Neuronal stem cell (in vitro differentiated cells): Measurements from ENCODE around the gene PSMB7.

ENCODE experiments used
- DNase-seq: peaks from one replicate; pipeline ENCODE4 v3.0.0-alpha.2; 2013; ENCODE audit warnings: low spot score
- H2AFZ ChIP-seq: one replicate; pipeline ENCODE4 v1.6.1; 2013; ENCODE audit warnings: mild to moderate bottlenecking, low read length, inconsistent platforms
- H2AK5ac ChIP-seq: 2 replicates; pipeline ENCODE4 v1.6.1; 2013; ENCODE audit warnings: low read depth, mild to moderate bottlenecking, inconsistent platforms, low read length, moderate library complexity, mixed read lengths
- H2BK120ac ChIP-seq: 2 replicates; pipeline ENCODE4 v1.6.1; 2013; ENCODE audit warnings: low read depth, mild to moderate bottlenecking, inconsistent platforms, low read length, moderate library complexity, mixed read lengths
- H2BK12ac ChIP-seq: one replicate; pipeline ENCODE4 v1.6.1; 2013; ENCODE audit warnings: low read length, inconsistent platforms
- H2BK15ac ChIP-seq: 2 replicates; pipeline ENCODE4 v1.6.1; 2013; ENCODE audit warnings: mild to moderate bottlenecking, low read length, inconsistent platforms, mixed read lengths
- H2BK5ac ChIP-seq: one replicate; pipeline ENCODE4 v1.6.1; 2013; ENCODE audit warnings: inconsistent platforms, mild to moderate bottlenecking, low read length, moderate library complexity
- H3K14ac ChIP-seq: one replicate; pipeline ENCODE4 v1.6.1; 2013; ENCODE audit warnings: low read length, inconsistent platforms
- H3K18ac ChIP-seq: 2 replicates; pipeline ENCODE4 v1.6.1; 2013; ENCODE audit warnings: low read length, inconsistent platforms
- H3K23ac ChIP-seq: 2 replicates; pipeline ENCODE4 v1.6.1; 2013; ENCODE audit warnings: low read depth, mild to moderate bottlenecking, mixed read lengths, low read length, inconsistent platforms; ENCODE audit not compliant: poor library complexity
- H3K27ac ChIP-seq: replicated peaks from 3 replicates; pipeline ENCODE4 v1.5.1; 2013; ENCODE audit warnings: low read length, inconsistent platforms
- H3K27me3 ChIP-seq, 3 experiments: 2 replicates each; pipeline ENCODE4 v1.6.1; 2013; ENCODE audit warnings: low read length in 3 of 3, mild to moderate bottlenecking in 2 of 3, inconsistent platforms in 1 of 3, low read depth in 1 of 3, mixed read lengths in 1 of 3, moderate library complexity in 1 of 3; ENCODE audit not compliant: control insufficient read depth in 3 of 3, insufficient read depth in 3 of 3
- H3K36me3 ChIP-seq, 2 donors: replicated peaks in 1 of 2; 2 replicates each; pipeline ENCODE4 v1.6.1; 2013; ENCODE audit warnings: low read length in 2 of 2; ENCODE audit not compliant: control insufficient read depth in 2 of 2, insufficient read depth in 2 of 2
- H3K4ac ChIP-seq: 2 replicates; pipeline ENCODE4 v1.6.1; 2013; ENCODE audit warnings: inconsistent platforms, mild to moderate bottlenecking, low read length, moderate library complexity
- H3K4me1 ChIP-seq, 2 donors: 1 replicate in 1 of 2; 2 replicates in 1 of 2; pipeline ENCODE4 v1.6.1; 2013; ENCODE audit warnings: low read length in 2 of 2, low read depth in 1 of 2; ENCODE audit not compliant: control insufficient read depth in 2 of 2, insufficient read depth in 1 of 2
- H3K4me2 ChIP-seq: one replicate; pipeline ENCODE4 v1.6.1; 2013; ENCODE audit warnings: mild to moderate bottlenecking, low read length, inconsistent platforms; ENCODE audit not compliant: insufficient read depth, poor library complexity, severe bottlenecking
- H3K4me3 ChIP-seq, 2 donors: 2 replicates each; pipeline ENCODE4 v1.5.1; 2013; ENCODE audit warnings: low read length in 2 of 2, mild to moderate bottlenecking in 2 of 2, inconsistent platforms in 1 of 2, moderate library complexity in 1 of 2
- H3K79me1 ChIP-seq: one replicate; pipeline ENCODE4 v1.6.1; 2013; ENCODE audit warnings: low read depth, mild to moderate bottlenecking, inconsistent platforms, low read length, moderate library complexity
- H3K9ac ChIP-seq: one replicate; pipeline ENCODE4 v1.6.1; 2013; ENCODE audit warnings: mild to moderate bottlenecking, low read depth, low read length, inconsistent platforms; ENCODE audit not compliant: poor library complexity
- H3K9me3 ChIP-seq, 2 donors: replicated peaks in 1 of 2; 2 replicates each; pipeline versions ENCODE3 to v1.6.1; 2013; ENCODE audit warnings: low read length in 2 of 2, mild to moderate bottlenecking in 2 of 2, inconsistent platforms in 1 of 2, low read depth in 1 of 2, mixed read lengths in 1 of 2, moderate library complexity in 1 of 2; ENCODE audit not compliant: control insufficient read depth in 2 of 2, insufficient read depth in 1 of 2
- H4K8ac ChIP-seq: one replicate; pipeline ENCODE4 v1.6.1; 2013; ENCODE audit warnings: low read depth, mild to moderate bottlenecking, inconsistent platforms, low read length, moderate library complexity
- H4K91ac ChIP-seq: one replicate; pipeline ENCODE4 v1.6.1; 2013; ENCODE audit warnings: low read length, low read depth, mild to moderate bottlenecking, inconsistent platforms; ENCODE audit not compliant: poor library complexity
- WGBS, 2 donors: extraction: QIAGEN DNeasy Blood & Tissue Kit; methylation state at CpG; one replicate each; pipeline ENCODE4 v1.1.7; 2013; ENCODE audit warnings: missing lambda C conversion rate in 2 of 2, mixed read lengths in 1 of 2; ENCODE audit not compliant: insufficient read length in 2 of 2, insufficient replicate concordance in 1 of 2; ENCODE audit errors: extremely low coverage in 2 of 2; 5-methylcytosine and 5-hydroxymethylcytosine counted together

Gene PSMB7

GRCh38 chr9:124376329-124376728 is 38.9 kb downstream of the PSMB7 start:
- DNase-seq: no peak
- Histone ChIP-seq H4K91ac (no peak overlapping the region), H2BK12ac (no peak overlapping the region), H3K4me3 (no peak overlapping the region), H3K27ac (no peak overlapping the region), H3K18ac (no peak overlapping the region), H3K9ac (no peak overlapping the region), H3K4me1 (peaks cover 2% of the 10 kb centered on the region in 2 donors), H3K27me3 (no peaks in the 10 kb centered on the region), H3K14ac (no peak overlapping the region), H3K23ac (no peak overlapping the region), H3K4me2 (no peak overlapping the region), H2AFZ (no peak overlapping the region), H2BK120ac (no peak overlapping the region), H3K36me3 (peaks cover 2 to 45% of the 10 kb centered on the region in 2 donors), H4K8ac (no peak overlapping the region), H2BK5ac (no peak overlapping the region), H2AK5ac (no peak overlapping the region), H3K4ac (no peak overlapping the region), H3K79me1 (no peaks in the 10 kb centered on the region), H2BK15ac (no peak overlapping the region), H3K9me3 (peaks cover 0 to 9% of the 10 kb centered on the region in 2 donors)
- WGBS, 2 donors: no CpG with 5 or more reads among the region's 1 CpG

GRCh38 chr9:124375726-124376125 is 39.5 kb downstream of the PSMB7 start:
- no CpG with 5 or more reads among the region's 9 CpGs for WGBS, 2 donors
- peaks cover 2 to 40% of the 10 kb centered on the region in 2 donors for H3K36me3 ChIP-seq
- no peak overlapping the region for H2AFZ ChIP-seq

GRCh38 chr9:124373851-124374250 is 41.4 kb downstream of the PSMB7 start:
- Histone ChIP-seq H3K18ac (no peak overlapping the region), H3K27ac (no peak overlapping the region), H3K4me3 (no peak overlapping the region), H3K27me3 (no peaks in the 10 kb centered on the region), H3K36me3 (peaks cover 2 to 22% of the 10 kb centered on the region in 2 donors), H2BK120ac (no peak overlapping the region), H3K9ac (no peak overlapping the region), H2BK12ac (no peak overlapping the region), H3K4me1 (peaks cover 2 to 3% of the 10 kb centered on the region in 2 donors), H3K4me2 (no peak overlapping the region), H2BK15ac (no peak overlapping the region), H3K9me3 (peaks cover 0 to 9% of the 10 kb centered on the region in 2 donors), H3K4ac (no peak overlapping the region), H4K91ac (no peak overlapping the region), H2AFZ (no peak overlapping the region), H2BK5ac (no peak overlapping the region), H3K14ac (no peak overlapping the region), H2AK5ac (no peak overlapping the region), H4K8ac (no peak overlapping the region), H3K79me1 (peaks cover 2% of the 10 kb centered on the region), H3K23ac (no peak overlapping the region)
- no peak for DNase-seq
- no CpG with 5 or more reads among the region's 1 CpG for WGBS, 2 donors

More at GRCh38 chr9:124375726-124376125, 39.5 kb downstream of the PSMB7 start:
- no peak for DNase-seq
- no peak overlapping the region for H3K4me2 ChIP-seq
- H3K9me3 ChIP-seq: peaks cover 0 to 9% of the 10 kb centered on the region in 2 donors
- no peak overlapping the region for H2BK120ac ChIP-seq
- no peak overlapping the region for H3K9ac ChIP-seq
- H4K91ac ChIP-seq: no peak overlapping the region
- H3K14ac ChIP-seq: no peak overlapping the region
- no peak overlapping the region for H2AK5ac ChIP-seq
- H2BK12ac ChIP-seq: no peak overlapping the region
- H3K4ac ChIP-seq: no peak overlapping the region
- H3K18ac ChIP-seq: no peak overlapping the region
- H3K27ac ChIP-seq: no peak overlapping the region
- H3K79me1 ChIP-seq: no peaks in the 10 kb centered on the region
- no peak overlapping the region for H3K23ac ChIP-seq
- no peak overlapping the region for H2BK15ac ChIP-seq
- no peak overlapping the region for H4K8ac ChIP-seq
- peaks cover 2% of the 10 kb centered on the region in 2 donors for H3K4me1 ChIP-seq
- no peaks in the 10 kb centered on the region for H3K27me3 ChIP-seq
- H3K4me3 ChIP-seq: no peak overlapping the region
- H2BK5ac ChIP-seq: no peak overlapping the region

- Histone ChIP-seq H3K9me3 (peaks cover 0 to 9% of the 10 kb centered on the region in 2 donors), H3K9ac (no peak overlapping the region), H2AK5ac (no peak overlapping the region), H4K8ac (no peak overlapping the region), H3K27me3 (no peaks in the 10 kb centered on the region), H3K36me3 (peaks cover 2 to 22% of the 10 kb centered on the region in 2 donors), H3K4me2 (no peak overlapping the region), H2AFZ (no peak overlapping the region), H3K4me1 (peaks cover 2 to 3% of the 10 kb centered on the region in 2 donors), H3K23ac (no peak overlapping the region), H3K18ac (no peak overlapping the region), H3K14ac (no peak overlapping the region), H2BK5ac (no peak overlapping the region), H3K79me1 (peaks cover 2% of the 10 kb centered on the region), H3K4ac (no peak overlapping the region), H3K4me3 (no peak overlapping the region), H4K91ac (no peak overlapping the region), H3K27ac (no peak overlapping the region), H2BK12ac (no peak overlapping the region), H2BK15ac (no peak overlapping the region), H2BK120ac (no peak overlapping the region)
- no CpG with 5 or more reads among the region's 4 CpGs for WGBS, 2 donors
- no peak for DNase-seq
These were observed 41.9 kb downstream of the PSMB7 start for GRCh38 chr9:124373386-124373785.
